IMR-90 (cell line): ENCODE data around the gene POLR3A. TPM values are rescaled to one million over a fixed set of nuclear protein-coding genes. Genes with fewer than 3 reads are reported as not detected.

ENCODE experiments used
- ATAC-seq: fragments of 200-7000 bp; cut with Tn5 transposase; 2 replicates; pipeline ENCODE4 v1.9.1; 2020; ENCODE audit warnings: low read depth, mild to moderate bottlenecking, moderate library complexity
- BruUV-seq: library from RNA; stranded (reverse); fragments of 400-500 nt; replicated peaks from 2 replicates; lab custom pipeline; 2021; lab: Mats Ljungman, UMichigan
- CTCF ChIA-PET: fragments of 300-600 bp; formaldehyde crosslinking; extraction: SDS; loops from one replicate; lab custom pipeline; 2021; ENCODE audit warnings: antibody characterized with exemption; lab: Yijun Ruan, JAX
- POLR2A ChIA-PET: fragments of 300-600 bp; sonication (Branson Sonifier 250); formaldehyde crosslinking; loops from one replicate; lab custom pipeline; 2022; ENCODE audit warnings: antibody characterized with exemption; ENCODE audit not compliant: unreplicated experiment; lab: Charles Lee
- DNase-seq: peaks from one replicate; pipeline ENCODE4 v3.0.0; 2013
- H2AFZ ChIP-seq: replicated peaks from 2 replicates; pipeline ENCODE3; 2013; ENCODE audit warnings: low read length, mild to moderate bottlenecking; ENCODE audit not compliant: poor library complexity
- H2AK5ac ChIP-seq: 2 replicates; pipeline ENCODE4 v1.6.1; 2013; ENCODE audit warnings: low read depth, low read length, inconsistent platforms
- H2AK9ac ChIP-seq: replicated peaks from 2 replicates; pipeline ENCODE3; 2013; ENCODE audit warnings: mild to moderate bottlenecking, low read depth, low read length, moderate library complexity; ENCODE audit not compliant: poor library complexity
- H2BK120ac ChIP-seq: 2 replicates; pipeline ENCODE4 v1.6.1; 2013; ENCODE audit warnings: low read depth, low read length, inconsistent platforms
- H2BK15ac ChIP-seq: 3 replicates; pipeline ENCODE4 v1.6.1; 2013; ENCODE audit warnings: low read depth, low read length, inconsistent platforms
- H2BK20ac ChIP-seq: 2 replicates; pipeline ENCODE4 v1.6.1; 2013; ENCODE audit warnings: low read depth, mild to moderate bottlenecking, inconsistent platforms, low read length, moderate library complexity
- H2BK5ac ChIP-seq: 2 replicates; pipeline ENCODE4 v1.6.1; 2013; ENCODE audit warnings: mild to moderate bottlenecking, low read depth, low read length, inconsistent platforms; ENCODE audit not compliant: poor library complexity, severe bottlenecking
- H3K14ac ChIP-seq: replicated peaks from 2 replicates; pipeline ENCODE4 v1.6.1; 2013; ENCODE audit warnings: low read depth, low read length, inconsistent platforms
- H3K18ac ChIP-seq: 2 replicates; pipeline ENCODE4 v1.6.1; 2013; ENCODE audit warnings: low read depth, low read length, control low read depth
- H3K23ac ChIP-seq: 2 replicates; pipeline ENCODE4 v1.6.1; 2013; ENCODE audit warnings: low read depth, low read length, inconsistent platforms
- H3K27ac ChIP-seq: 2 replicates; pipeline ENCODE4 v1.5.1; 2013; ENCODE audit warnings: mild to moderate bottlenecking, control low read depth, low read length; ENCODE audit not compliant: insufficient read depth
- H3K27me3 ChIP-seq: 2 replicates; pipeline ENCODE4 v1.6.1; 2013; ENCODE audit warnings: low read length; ENCODE audit not compliant: control insufficient read depth, insufficient read depth
- H3K36me3 ChIP-seq: 2 replicates; pipeline ENCODE4 v1.6.1; 2013; ENCODE audit warnings: low read length, mixed read lengths; ENCODE audit not compliant: control insufficient read depth, insufficient read depth
- H3K4ac ChIP-seq: 2 replicates; pipeline ENCODE4 v1.6.1; 2013; ENCODE audit warnings: low read depth, low read length, inconsistent platforms
- H3K4me1 ChIP-seq: 2 replicates; pipeline ENCODE4 v1.6.1; 2013; ENCODE audit warnings: low read length, mixed read lengths; ENCODE audit not compliant: control insufficient read depth, insufficient read depth
- H3K4me2 ChIP-seq: 2 replicates; pipeline ENCODE4 v1.6.1; 2013; ENCODE audit warnings: low read depth, mild to moderate bottlenecking, control low read depth, low read length, moderate library complexity
- H3K4me3 ChIP-seq: 2 replicates; pipeline ENCODE4 v1.5.1; 2013; ENCODE audit warnings: low read depth, mild to moderate bottlenecking, control low read depth, low read length, moderate library complexity; ENCODE audit not compliant: insufficient read depth
- H3K56ac ChIP-seq: 2 replicates; pipeline ENCODE4 v1.6.1; 2013; ENCODE audit warnings: low read length, inconsistent platforms; ENCODE audit not compliant: insufficient read depth; ENCODE audit errors: extremely low read depth
- H3K79me1 ChIP-seq, 2 experiments: 2 replicates each; pipeline ENCODE4 v1.6.1; 2013; ENCODE audit warnings: low read length in 2 of 2, inconsistent platforms in 1 of 2, low read depth in 1 of 2
- H3K9ac ChIP-seq: 2 replicates; pipeline ENCODE4 v1.6.1; 2013; ENCODE audit warnings: low read depth, low read length, control low read depth
- H3K9me1 ChIP-seq: 2 replicates; pipeline ENCODE4 v1.6.1; 2013; ENCODE audit warnings: low read length, inconsistent platforms; ENCODE audit not compliant: insufficient read depth
- H3K9me3 ChIP-seq: 2 replicates; pipeline ENCODE4 v1.6.1; 2013; ENCODE audit warnings: low read length; ENCODE audit not compliant: control insufficient read depth, insufficient read depth
- H4K20me1 ChIP-seq: 2 replicates; pipeline ENCODE4 v1.6.1; 2013; ENCODE audit warnings: low read length, inconsistent platforms; ENCODE audit not compliant: insufficient read depth
- H4K5ac ChIP-seq: 2 replicates; pipeline ENCODE4 v1.6.1; 2013; ENCODE audit warnings: mild to moderate bottlenecking, low read depth, low read length, control low read depth
- H4K8ac ChIP-seq, 2 experiments: 2 replicates each; pipeline ENCODE4 v1.6.1; 2013; ENCODE audit warnings: low read depth in 2 of 2, low read length in 2 of 2, control low read depth in 1 of 2, inconsistent platforms in 1 of 2
- H4K91ac ChIP-seq: 2 replicates; pipeline ENCODE4 v1.6.1; 2013; ENCODE audit warnings: low read depth, low read length, inconsistent platforms; ENCODE audit not compliant: insufficient read depth
- CEBPB ChIP-seq: IDR thresholded peaks from 2 replicates; pipeline ENCODE4 v1.6.1; 2012; ENCODE audit warnings: low read depth, low read length, improper control_type of control experiment
- WGBS, 2 experiments: methylation state at CpG; one replicate each; pipeline versions ENCODE4 v1.1.5 to v1.1.7; 2013; ENCODE audit warnings: missing lambda C conversion rate in 2 of 2; ENCODE audit not compliant: insufficient read length in 1 of 2; ENCODE audit errors: extremely low coverage in 2 of 2; 5-methylcytosine and 5-hydroxymethylcytosine counted together
- dilution Hi-C: fragments of 300-500 bp; cut with HindIII; formaldehyde crosslinking; loops from one replicate; pipeline ENCODE4 v1.14.3; 2018; ENCODE audit warnings: low sequenced_read_pairs; ENCODE audit not compliant: unreplicated experiment
- in situ Hi-C: fragments of 300-500 bp; cut with MboI; formaldehyde crosslinking; loops from 3 replicates; pipeline ENCODE4 v1.14.3; 2019; ENCODE audit warnings: low sequenced_read_pairs, inconsistent platforms, mixed read lengths
- intact Hi-C: fragments of 100-400 bp; cut with micrococcal nuclease; formaldehyde crosslinking; loops from 2 replicates; pipeline ENCODE4 v1.10.0; 2022
- polyA plus RNA-seq, 3 experiments: library from polyadenylated mRNA; depleted of rRNA; stranded (reverse); fragments of >200 nt; gene quantifications; 2 replicates each; pipeline ENCODE4 v1.2.3, GENCODE V29; 2012; ENCODE audit warnings: low replicate concordance in 1 of 3
- total RNA-seq: library from RNA; depleted of rRNA; stranded (reverse); fragments of >200 nt; gene quantifications from 2 replicates; pipeline ENCODE4 v1.2.3, GENCODE V29; 2012
- TF ChIP-seq, protein P1 (sequence below): fragments of 150-350 bp; IDR thresholded peaks from 2 replicates; pipeline ENCODE4 v1.6.1; 2016; ENCODE audit warnings: low read depth, mild to moderate bottlenecking, low read length, moderate library complexity, borderline replicate concordance

The POLR3A gene
- total and polyA plus RNA-seq, 2 of the 4 experiments (the other 2 are of a cell fraction): 11.9 to 24.4 TPM

DNA sequence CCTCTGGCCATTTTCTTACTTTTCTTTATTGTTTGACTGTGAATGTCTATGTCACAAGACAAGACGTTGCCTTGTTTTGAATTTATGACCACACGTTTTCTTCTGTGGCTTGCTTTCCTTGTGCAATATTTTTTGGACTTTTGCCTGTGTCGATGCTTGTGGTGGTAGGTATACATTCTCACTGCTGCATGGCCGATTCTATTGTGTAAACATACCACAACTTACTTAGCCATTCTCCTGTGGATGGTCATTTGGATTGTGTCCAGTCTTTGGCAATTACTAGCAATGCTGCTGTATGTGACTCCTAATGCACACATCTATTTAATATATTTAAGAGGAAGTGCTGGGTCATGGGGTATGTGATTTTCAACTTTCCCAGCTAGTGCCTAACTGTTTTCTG lies 84.8 kb downstream of the POLR3A start:
- H3K4ac ChIP-seq: peak overlapping the region; percentile 39; the same call in 1 of the 2 replicates
- intact Hi-C loops: no loop called here
- H3K79me1 ChIP-seq: no peaks in the 10 kb centered on the region
- peak overlapping the region; percentile 43; the same call in 1 of the 2 replicates for H3K27ac ChIP-seq
- no peaks in the 10 kb centered on the region for H3K9me3 ChIP-seq
- peaks cover 14% of the 10 kb centered on the region; the same call in 1 of the 2 replicates for H3K9me1 ChIP-seq
- H3K27me3 ChIP-seq: no peaks in the 10 kb centered on the region
- in situ Hi-C loops: no loop called here
- peak overlapping the region; percentile 68; the same call in 1 of the 2 replicates for H3K14ac ChIP-seq
- H3K56ac ChIP-seq: no peak overlapping the region
- H4K8ac ChIP-seq: peak overlapping the region in 1 of 2 experiments; percentile 53; a peak in 1 of 4 replicates
- H4K20me1 ChIP-seq: peaks cover 2% of the 10 kb centered on the region; the same call in 1 of the 2 replicates
- peak; percentile 79 for TF ChIP-seq CEBPB
- TF ChIP-seq, protein P1, sequence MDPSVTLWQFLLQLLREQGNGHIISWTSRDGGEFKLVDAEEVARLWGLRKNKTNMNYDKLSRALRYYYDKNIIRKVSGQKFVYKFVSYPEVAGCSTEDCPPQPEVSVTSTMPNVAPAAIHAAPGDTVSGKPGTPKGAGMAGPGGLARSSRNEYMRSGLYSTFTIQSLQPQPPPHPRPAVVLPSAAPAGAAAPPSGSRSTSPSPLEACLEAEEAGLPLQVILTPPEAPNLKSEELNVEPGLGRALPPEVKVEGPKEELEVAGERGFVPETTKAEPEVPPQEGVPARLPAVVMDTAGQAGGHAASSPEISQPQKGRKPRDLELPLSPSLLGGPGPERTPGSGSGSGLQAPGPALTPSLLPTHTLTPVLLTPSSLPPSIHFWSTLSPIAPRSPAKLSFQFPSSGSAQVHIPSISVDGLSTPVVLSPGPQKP: no peak
- H2BK120ac ChIP-seq: no peak overlapping the region
- H3K36me3 ChIP-seq: no peaks in the 10 kb centered on the region
- peak overlapping the region; percentile 68 for H2BK5ac ChIP-seq
- H4K5ac ChIP-seq: 0 out of 2 replicates have a peak overlapping the region, but pooled peaks have one; percentile 15
- ATAC-seq: peak; percentile 7
- H2AK9ac ChIP-seq: no peak overlapping the region
- POLR2A ChIA-PET: no interaction called here
- no peak overlapping the region for H3K9ac ChIP-seq
- peaks cover 17% of the 10 kb centered on the region for H3K4me1 ChIP-seq
- peak; percentile 90 for DNase-seq
- H3K18ac ChIP-seq: peak overlapping the region; percentile 42; the same call in 1 of the 2 replicates
- no peak overlapping the region for H2BK15ac ChIP-seq
- peak overlapping the region; percentile 41 for H2AK5ac ChIP-seq
- H3K4me2 ChIP-seq: no peak overlapping the region
- H4K91ac ChIP-seq: no peak overlapping the region
- CTCF ChIA-PET: interaction anchor here (0.7 kb wide), 1 partner anchor 30 kb away, joined by 3 read pairs; no protein-coding TSS in a partner anchor
- H3K4me3 ChIP-seq: no peak overlapping the region
- no CpG with 5 or more reads among the region's 4 CpGs for WGBS, 2 experiments
- H3K23ac ChIP-seq: no peak overlapping the region; the same call in 1 of the 2 replicates
- dilution Hi-C loops: no loop called here
- H2AFZ ChIP-seq: no peak overlapping the region
- H2BK20ac ChIP-seq: peak overlapping the region; percentile 36; the same call in 1 of the 2 replicates
- no TSS peak for BruUV-seq
